Choroid plexus epithelial cell (primary cell): ENCODE results near the gene SLC30A7.
A peak's percentile ranks its signal among the peaks of the same experiment; 100 is the strongest.

Experiments
- DNase-seq: peaks from one replicate; pipeline ENCODE4 v3.0.0-alpha.2; 2010; ENCODE audit warnings: low read depth
- H3K4me3 ChIP-seq: 2 replicates; pipeline ENCODE4 v1.5.1; 2011; ENCODE audit warnings: low read depth, mild to moderate bottlenecking, control low read depth, low read length, moderate library complexity
- CTCF ChIP-seq: conservative IDR thresholded peaks from 2 replicates; pipeline ENCODE4 v1.5.1; 2011; ENCODE audit warnings: low read depth, mild to moderate bottlenecking, control low read depth, inconsistent platforms, low read length, moderate library complexity

Gene SLC30A7

DNA sequence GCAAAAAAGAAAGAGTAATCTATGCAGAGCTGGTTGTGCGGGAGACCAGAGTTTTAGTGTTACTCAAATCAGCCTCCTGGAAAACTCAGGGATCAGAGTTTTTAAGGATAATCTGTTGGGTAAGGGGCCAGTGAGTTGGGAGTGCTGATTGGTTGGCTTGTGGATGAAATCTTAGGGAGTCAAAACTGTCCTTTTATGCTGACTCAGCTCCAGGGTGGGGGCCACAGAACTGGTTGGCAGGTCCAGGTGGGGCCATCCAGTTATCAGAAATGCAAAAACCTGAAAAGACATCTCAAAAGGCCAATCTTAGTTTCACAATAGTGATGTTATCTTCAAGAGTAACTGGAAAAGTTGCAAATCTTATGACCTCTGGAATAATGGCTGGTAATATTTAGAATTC, 4.5 kb upstream of the SLC30A7 start:
- H3K4me3 ChIP-seq: no peak overlapping the region
- no peak for TF ChIP-seq CTCF
- DNase-seq: no peak

- DNase-seq: no peak
- no peak overlapping the region for H3K4me3 ChIP-seq
- no peak for TF ChIP-seq CTCF
Measured at GRCh38 chr1:100892554-100892953, 3.3 kb upstream of the SLC30A7 start.

- H3K4me3 ChIP-seq: peak overlapping the region; percentile 89
- DNase-seq: no peak
- no peak for TF ChIP-seq CTCF
Measured at GRCh38 chr1:100893718-100894117, 2.2 kb upstream of the SLC30A7 start.

GRCh38 chr1:100894603-100895539, 1.0 kb upstream of the SLC30A7 start, which contains the start of gene EXTL2:
Gene EXTL2, minus strand, starts transcription at chr1:100894842. Its CDS starts 6,085 bp downstream, at chr1:100888757.
- DNase-seq: peak; percentile 76
- no peak for TF ChIP-seq CTCF
- H3K4me3 ChIP-seq: peak within 1 kb of the TSS; percentile 89

- no peak for TF ChIP-seq CTCF
- H3K4me3 ChIP-seq: peak overlapping the region; percentile 89
- peak; percentile 80 for DNase-seq
Measured at GRCh38 chr1:100896481-100896982, 642 bp downstream of the SLC30A7 start.

DNA sequence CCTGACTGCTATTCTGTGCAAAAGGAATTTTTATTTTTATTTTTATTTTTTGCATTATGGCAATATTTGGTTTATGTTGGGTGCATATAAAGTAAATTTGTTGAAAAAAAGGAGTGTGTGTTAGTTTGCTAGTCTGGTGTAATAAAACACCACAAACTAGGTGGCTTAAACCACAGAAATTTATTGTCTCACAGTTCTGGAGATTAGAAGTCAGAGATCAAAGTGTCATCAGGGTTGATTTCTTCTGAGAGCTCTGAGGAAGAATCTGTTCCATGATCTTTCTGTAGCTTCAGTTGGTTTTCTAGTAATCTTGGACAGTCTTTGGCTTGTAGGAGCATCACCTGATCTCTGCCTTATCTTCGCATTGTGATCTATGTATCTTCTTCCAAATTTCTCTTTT, 6.5 kb downstream of the SLC30A7 start:
- no peak overlapping the region for H3K4me3 ChIP-seq
- no peak for TF ChIP-seq CTCF
- DNase-seq: no peak
